Thyroid gland (tissue), 4 donors: ENCODE data around the gene DENND4C.

Source experiments
- POLR2A ChIP-seq, 2 donors: fragments of 450-650 bp; IDR thresholded peaks; one replicate each; pipeline ENCODE4 v1.6.1; 2017; ENCODE audit warnings: antibody characterized with exemption in 2 of 2, mild to moderate bottlenecking in 2 of 2, moderate library complexity in 1 of 2
- TF ChIP-seq, protein P1 (sequence below), 6 experiments: fragments of 200-600 bp in 3 of 6; fragments of 450-650 bp in 3 of 6; sonication (generic) in 3 of 6; IDR thresholded peaks; one replicate each; pipeline ENCODE4 v1.5.1; 2016 to 2019; ENCODE audit warnings: antibody characterized with exemption in 6 of 6, mild to moderate bottlenecking in 2 of 6, inconsistent platforms in 1 of 6, moderate library complexity in 1 of 6

DNA sequence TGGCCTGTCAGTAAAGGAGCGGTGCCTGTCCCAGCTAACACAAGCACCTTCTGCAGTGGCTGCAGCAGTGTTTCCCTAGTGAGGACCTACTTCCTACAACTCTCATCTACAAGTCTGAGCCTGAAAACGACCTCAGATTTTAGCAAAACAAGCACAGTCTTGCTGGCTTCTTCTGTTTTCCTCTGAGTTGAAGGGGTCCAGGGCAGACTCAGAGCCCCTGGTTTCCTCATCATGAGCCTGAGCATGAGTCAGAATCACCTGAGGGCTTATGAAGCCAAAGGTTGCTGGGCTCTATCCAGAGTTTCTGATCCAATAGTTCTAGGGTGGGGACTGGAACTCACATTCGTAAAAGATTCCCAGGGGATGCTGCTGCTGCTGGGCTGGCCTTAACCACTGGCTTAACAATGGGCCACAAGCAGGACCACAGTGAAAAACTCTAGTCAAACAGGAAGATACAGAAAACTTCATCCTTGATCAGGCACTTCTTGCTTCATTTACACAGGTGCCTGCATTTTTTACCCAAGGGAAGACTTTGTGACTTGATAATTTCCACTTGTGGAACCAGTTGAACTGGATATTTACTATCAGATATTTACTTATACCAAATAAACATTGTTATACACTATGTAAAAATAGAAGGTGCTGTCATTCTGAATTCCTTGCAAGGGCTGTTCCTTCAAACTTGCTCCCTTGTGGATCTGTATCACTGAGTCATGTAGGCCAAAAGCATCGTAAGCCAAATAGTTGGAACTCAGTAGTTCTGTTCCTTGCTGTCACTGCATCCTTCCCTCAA lies 174.0 kb downstream of the DENND4C start:
- TF ChIP-seq, protein P1, sequence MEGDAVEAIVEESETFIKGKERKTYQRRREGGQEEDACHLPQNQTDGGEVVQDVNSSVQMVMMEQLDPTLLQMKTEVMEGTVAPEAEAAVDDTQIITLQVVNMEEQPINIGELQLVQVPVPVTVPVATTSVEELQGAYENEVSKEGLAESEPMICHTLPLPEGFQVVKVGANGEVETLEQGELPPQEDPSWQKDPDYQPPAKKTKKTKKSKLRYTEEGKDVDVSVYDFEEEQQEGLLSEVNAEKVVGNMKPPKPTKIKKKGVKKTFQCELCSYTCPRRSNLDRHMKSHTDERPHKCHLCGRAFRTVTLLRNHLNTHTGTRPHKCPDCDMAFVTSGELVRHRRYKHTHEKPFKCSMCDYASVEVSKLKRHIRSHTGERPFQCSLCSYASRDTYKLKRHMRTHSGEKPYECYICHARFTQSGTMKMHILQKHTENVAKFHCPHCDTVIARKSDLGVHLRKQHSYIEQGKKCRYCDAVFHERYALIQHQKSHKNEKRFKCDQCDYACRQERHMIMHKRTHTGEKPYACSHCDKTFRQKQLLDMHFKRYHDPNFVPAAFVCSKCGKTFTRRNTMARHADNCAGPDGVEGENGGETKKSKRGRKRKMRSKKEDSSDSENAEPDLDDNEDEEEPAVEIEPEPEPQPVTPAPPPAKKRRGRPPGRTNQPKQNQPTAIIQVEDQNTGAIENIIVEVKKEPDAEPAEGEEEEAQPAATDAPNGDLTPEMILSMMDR (IDR thresholded peaks at IDR 0.05) = no peak
- no peak for TF ChIP-seq POLR2A (IDR thresholded peaks at IDR 0.05)
